ENCODE results near the gene CLCN3.
A peak's percentile ranks its signal among the peaks of the same experiment; 100 is the strongest.
"Not testable (repeated sequence)": the region's sequence is repeated elsewhere in the genome, so short reads cannot be mapped to it uniquely, and the experiment has no call there.

The CLCN3 gene

DNA sequence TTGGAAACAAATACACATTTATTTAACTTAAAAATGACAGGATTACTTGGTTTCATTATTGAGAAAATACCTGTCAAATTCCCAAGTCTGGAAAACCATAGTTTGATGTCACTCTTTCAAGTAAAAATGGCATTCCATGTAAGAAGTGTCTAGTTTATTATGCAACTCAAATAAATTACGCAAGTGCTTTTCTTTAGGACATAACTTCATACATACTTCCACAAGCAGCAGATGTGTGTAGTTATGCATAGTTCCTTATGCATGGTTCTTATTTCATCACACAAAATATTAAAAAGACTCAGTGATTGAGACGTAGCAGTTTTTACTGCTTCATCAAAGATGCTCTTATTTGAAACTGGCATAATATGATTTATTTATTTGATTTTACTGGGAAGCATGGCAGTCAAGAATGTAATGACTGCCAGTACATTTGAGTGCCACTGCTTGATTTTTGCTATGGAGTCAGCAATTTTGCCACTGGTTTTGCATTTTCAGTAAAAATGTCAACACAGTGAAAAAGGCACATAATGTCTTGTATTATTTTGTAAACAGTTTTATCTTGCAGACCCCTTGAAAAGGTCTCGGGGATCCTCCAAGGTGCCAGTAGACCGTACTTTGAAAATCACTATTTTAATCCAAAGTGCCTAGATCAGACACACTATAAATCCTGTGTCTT is 62.1 kb downstream of the CLCN3 start:
- FAIRE-seq (no peak), DNase-seq (ENCODE audit: insufficient read length, low spot score) (no peak)

DNA sequence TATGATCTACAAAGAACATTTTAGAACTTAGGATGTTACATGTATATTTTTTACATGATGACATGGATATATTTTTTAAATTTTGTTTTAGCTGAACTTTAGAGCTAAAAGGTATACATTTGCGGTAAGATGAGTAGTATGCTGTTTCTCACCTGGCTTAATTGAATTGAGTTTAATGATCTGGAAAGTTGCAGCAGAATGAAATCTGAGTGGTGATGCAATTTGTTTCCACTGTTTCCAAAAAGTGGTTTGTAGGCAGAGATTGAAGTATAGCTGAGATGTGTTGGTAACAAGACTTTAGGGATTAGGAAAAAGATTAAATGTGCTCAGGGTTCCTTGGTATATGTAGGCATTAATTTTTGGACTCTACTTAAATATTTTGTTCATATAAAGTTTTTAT is 69.3 kb downstream of the CLCN3 start:
- FAIRE-seq = no peak

DNA sequence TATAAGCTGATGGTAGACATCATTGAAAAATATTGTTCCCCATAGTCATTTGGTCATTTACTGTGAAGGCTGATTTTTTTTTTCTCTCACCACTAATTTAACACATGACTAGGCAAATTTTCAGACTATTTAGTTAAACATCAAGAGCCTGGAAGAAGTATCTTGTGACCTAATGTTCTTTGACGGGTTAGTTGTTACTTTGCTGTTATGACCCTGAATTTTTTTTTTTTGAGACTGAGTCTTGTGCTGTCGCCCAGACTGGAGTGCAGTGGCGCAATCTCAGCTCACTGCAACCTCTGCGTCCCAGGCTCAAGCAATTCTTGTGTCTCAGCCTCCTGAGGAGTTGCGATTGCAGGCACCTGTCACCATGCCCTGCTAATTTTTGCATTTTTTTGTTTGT is 70.4 kb downstream of the CLCN3 start:
- FAIRE-seq (no peak), DNase-seq (ENCODE audit: insufficient read length, low spot score) (no peak)

More for the DNA sequence above, 69.3 kb downstream of the CLCN3 start:
- DNase-seq (ENCODE audit: insufficient read length, low spot score) = no peak

DNA sequence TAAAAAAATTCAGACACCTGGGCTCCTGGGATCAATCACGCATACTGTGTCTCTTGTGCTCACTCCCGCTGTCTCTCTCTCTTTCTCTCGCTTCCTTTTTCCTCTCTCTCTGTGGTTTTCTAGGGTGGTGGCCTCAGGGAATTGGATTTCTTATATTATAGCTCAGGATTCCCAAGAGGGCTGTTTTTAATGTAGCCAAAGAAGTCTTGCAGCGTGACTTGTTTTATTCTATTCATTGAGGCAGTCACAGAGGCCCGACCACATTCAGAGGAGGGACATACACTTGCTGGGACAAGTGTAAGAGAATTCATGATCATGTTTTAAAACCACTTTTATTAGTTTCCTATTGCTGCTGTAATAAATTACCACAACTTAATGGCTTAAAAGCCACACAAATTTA is 78.0 kb downstream of the CLCN3 start:
- FAIRE-seq (no peak), DNase-seq (ENCODE audit: insufficient read length, low spot score) (no peak)

DNA sequence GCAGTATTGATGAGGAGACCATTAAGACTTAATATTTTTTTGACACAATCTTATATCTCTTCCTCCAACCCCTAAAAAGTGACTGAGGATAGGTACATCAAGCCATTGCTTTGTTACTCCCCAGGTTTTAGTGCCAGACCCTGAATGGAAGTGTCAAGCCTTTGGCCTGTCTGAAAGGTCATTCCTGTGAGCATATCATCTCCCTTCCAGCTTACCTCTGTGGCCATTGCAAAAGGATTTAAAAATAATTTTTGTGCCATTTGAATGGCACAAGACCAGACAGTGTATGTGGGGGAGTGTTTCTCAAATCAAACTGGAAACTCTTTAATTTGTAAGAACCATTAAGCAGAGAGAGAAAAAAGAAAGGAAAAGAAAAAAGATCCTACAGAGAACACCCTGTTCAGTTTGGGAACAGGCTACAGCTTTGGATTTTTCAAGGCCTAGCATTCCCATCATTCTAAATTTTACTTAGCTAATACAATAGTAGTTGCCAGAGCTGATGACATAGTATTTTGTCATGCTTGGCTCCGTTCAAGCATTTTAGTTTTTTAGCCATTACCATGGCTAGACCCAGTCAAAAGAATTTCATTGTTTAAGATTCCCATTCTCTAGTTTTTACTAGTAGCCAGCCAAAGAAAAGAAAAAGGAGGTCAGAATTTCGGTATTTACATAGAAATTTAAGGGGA is 87.7 kb downstream of the CLCN3 start:
- no peak for DNase-seq (ENCODE audit: insufficient read length, low spot score)
- no peak for FAIRE-seq

DNA sequence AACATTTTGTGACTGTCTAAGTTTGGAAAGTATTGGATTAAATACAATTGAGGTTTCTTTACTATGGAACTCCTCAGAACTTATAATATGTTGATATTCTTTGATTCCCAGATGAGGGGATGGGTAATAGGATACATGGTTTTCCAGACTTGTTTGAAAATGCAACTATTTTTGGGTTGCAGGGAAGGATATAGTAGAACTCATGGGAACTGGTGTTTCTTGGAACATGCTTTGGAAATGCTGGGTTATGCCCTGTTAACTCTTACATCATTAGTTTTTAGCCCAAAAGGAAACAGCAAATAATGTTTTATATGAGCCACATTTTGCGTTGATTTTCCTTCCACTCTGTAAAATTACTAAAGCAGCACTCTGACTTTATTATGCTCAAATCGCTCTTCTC is 95.4 kb downstream of the CLCN3 start:
- DNase-seq (ENCODE audit: insufficient read length, low spot score) (no peak), FAIRE-seq (no peak)

DNA sequence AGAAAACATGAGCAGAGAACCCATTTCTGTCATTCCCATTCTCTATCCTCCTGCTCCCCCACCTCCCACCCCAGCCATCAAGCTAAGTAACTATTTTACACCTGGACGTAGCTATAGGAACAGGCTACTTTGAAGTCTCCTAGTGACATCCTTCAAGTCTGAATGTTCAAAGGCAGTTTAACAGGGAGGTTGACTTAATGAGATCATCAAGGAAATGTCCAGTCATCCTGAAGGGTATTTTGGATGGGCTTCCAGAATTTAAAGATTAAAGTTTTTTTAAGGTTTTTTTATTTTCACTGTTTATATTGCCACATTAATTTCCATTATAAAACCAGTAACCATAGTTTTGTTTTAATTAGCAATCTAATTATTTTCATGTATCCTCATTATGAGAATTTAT is 96.3 kb downstream of the CLCN3 start:
- DNase-seq (ENCODE audit: insufficient read length, low spot score) (no peak), FAIRE-seq (no peak)

DNA sequence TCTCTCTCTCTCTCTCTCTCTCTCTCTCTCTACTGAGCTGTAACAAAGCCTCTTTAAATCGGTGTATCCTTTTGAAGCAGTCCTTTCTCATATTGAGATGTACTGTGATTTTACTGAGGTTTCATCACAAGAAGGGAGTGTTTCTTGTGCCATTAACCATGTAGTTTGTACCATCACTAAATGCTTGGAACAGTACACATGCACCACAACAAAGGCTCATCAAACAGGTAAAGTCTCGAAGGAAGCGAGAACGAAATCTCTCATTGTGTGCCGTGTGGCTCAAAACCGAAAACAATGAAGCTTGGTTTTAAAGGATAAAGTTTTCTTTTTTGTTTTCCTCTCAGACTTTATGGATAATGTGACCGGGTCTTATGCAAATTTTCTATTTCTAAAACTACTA is 100.2 kb downstream of the CLCN3 start:
- FAIRE-seq (no peak), DNase-seq (ENCODE audit: insufficient read length, low spot score) (no peak)

DNA sequence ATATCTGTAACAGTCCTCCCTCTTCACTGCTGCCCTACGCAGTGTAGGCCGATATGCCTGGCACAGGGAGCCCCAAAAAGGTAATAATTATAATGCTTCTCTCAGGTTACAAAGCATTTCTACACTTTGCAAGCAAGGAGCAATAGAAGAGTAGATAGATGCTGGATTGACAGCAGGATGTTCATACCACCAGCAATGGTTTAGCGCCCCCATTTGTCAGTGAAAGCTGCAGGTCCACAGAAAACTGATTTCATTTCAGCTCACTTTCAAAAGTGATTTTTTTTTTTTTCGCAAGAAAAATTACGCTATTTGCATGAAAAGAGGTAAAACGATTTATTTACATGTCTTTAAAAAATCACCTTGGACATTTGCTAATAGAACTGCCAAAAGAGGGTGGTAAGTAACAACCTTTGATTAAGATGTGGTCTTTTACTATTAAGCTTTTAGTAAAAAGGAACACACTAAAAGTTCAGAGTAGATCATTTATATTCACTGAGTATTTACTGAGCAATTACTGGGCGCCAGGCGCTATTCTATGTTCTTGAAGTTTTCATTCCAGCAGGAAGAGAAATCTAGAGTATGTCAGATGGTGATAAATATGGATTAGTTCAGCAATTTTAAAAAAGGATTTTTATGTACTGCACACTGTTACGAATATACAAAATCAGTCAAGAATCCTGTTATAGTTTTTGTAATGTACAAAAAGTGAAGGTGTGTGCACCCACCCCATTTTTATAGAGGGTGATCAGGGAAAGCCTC is 103.0 kb downstream of the CLCN3 start:
- DNase-seq (ENCODE audit: insufficient read length, low spot score) (no peak), FAIRE-seq (no peak)

DNA sequence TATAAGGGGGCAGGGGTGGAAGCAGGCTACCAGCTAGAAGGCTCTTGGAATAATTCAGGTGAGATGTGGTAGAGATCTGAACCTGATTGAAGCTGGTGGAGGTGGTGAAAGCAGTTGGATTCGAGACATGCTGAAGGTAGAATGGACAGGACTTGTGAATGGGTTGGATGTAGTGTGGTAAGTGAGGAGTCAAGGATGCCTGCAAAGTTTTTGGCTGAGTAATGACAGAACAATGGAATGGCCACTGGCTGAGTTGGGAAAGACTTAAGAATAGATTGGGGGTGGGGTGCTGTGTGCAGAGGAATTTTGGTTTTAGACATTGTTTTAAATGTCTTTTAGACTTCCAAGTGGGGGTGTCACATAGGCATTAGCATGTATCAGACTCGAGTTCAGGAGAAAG is 103.9 kb downstream of the CLCN3 start:
- DNase-seq (ENCODE audit: insufficient read length, low spot score) (no peak), FAIRE-seq (peak; percentile 73)

DNA sequence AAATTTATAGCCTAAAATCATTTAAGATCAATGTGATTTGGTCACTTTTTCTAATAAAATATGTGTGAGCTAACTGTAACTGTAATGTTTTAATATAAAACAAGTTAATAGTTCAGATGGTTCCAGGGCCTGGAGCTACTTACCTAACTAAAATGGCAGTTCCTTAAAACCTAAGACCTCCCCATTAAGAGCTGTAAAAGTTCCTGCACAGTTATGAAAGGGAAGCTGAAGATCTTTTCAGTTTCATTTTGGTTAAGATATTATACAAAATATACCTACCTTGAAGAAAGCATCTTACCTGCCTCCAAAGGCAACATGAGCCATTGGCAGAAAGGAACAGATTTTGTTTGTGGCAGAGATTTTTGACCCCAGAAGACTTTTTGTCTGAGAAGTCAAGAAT is 107.2 kb downstream of the CLCN3 start:
- DNase-seq (ENCODE audit: insufficient read length, low spot score) (no peak), FAIRE-seq (no peak)

DNA sequence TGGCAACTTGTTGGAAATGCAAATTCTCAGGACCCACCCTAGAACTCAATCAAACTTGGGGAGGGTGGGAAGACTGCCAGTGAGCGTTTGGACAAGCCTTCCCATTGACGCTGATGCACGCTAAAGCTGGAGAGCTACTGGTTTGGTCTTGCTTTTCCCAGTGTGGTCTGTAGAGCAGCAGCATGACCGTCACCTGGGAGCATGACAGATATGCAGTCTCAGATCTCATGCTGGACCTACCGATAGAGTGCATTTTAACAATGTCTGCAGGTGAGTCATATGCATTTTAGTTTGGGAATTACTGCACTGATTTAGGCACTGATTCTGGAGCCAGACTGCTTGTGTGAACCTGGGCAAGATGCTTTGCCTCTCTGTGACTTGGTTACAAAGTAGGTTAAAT is 110.2 kb downstream of the CLCN3 start:
- no peak for DNase-seq (ENCODE audit: insufficient read length, low spot score)
- FAIRE-seq = no peak

DNA sequence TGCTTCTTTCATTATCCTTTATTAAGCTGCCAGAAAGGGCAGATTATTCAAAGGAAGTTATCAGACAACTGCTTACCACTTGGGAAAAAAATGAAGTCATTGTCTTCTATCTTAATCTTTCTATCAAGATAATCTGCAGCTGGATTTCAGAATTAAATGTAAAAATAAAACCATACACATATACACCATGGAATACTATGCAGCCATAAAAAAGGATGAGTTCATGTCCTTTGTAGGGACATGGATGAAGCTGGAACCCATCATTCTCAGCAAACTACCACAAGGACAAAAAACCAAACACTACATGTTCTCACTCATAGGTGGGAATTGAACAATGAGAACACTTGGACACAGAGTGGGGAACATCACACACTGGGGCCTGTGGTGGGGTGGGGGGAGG is 118.2 kb downstream of the CLCN3 start:
- not testable (repeated sequence) for FAIRE-seq

DNA sequence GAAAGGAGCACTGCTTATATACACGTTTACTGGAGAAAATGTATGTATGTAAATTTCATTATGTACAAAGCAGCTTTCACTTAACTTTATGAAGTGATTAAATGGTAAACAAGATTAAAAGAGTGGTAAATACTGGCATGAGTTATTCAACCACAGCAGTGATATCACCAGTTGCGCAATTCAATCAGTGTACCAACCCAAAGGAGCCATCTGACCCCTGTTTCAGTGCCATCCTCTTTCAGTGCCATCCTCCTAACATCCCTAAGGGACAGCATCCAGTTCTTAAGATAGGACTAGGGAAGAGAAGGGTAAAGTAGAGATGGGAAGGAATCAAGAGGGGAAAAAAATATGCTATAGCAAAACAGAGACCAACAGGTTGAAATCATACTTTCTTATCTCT is 121.2 kb downstream of the CLCN3 start:
- DNase-seq (ENCODE audit: insufficient read length, low spot score) (no peak), FAIRE-seq (no peak)

More for the DNA sequence above, 118.2 kb downstream of the CLCN3 start:
- not testable (repeated sequence) for DNase-seq (ENCODE audit: insufficient read length, low spot score)

DNA sequence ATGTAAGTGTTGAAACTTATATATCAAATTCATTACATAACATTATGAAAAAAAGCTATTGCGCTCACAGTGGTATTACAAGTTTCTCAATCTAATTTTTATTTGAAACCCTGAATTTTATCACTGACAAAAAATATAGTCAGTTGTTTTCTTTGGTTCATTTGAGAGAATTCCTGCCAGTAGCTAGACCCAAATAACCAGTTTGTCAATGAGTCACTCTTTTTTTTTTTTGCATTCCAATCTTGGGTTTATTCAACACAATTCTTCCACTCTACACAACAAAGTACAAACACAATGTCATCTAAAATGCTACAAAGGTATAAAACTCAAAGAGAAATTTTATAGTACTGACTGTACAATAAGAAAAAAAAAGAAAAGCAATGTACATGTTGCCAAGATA is 124.2 kb downstream of the CLCN3 start:
- FAIRE-seq (no peak), DNase-seq (ENCODE audit: insufficient read length, low spot score) (no peak)

DNA sequence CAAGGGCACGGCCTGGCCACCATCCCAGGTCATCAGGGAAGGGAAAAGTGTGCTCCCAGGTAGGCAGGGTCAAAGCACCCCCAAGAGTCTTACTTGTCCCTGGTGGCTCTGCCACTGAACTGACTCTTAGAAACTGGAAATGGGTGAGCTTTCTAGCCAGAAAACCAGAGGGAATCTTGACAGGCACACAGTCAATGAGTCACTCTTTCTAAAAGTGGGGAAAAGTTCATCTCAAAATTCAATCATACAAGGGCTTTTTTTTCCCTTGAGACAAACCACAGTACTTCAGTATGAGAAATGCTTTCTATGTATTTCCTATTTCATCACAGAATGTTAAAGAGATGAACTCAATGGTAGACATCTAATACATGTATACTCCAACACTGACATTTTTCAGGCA is 124.9 kb downstream of the CLCN3 start:
- DNase-seq (ENCODE audit: insufficient read length, low spot score) (no peak), FAIRE-seq (peak; percentile 42)

DNA sequence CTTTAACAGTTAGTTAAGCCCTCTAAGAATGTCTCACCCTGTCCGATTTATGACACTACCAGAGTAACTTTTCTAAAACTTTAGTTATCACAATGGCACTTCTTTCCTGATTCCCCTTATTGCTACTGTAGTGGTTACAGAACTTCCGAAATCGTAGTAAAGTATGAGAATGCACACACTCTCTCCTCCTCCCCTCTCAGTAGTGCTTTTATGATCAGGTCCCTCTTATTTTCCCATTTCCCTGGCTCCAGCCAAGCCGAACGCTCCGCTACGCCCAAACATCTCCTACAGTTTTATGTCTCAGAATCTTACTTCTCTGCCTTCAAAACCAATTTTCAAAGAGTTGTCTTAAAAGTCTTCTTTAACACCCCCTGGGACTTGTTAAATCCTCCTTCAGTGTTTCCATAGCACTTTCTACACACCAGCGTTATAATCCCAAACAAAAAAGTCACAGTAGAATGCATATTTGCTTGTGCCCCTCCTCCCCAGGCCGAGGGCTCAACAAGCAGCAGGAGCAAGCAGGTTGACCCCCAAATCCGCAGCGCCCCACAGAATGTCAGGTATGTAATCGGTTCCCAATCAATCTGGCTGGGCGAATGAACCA is 136.7 kb downstream of the CLCN3 start:
- DNase-seq (ENCODE audit: insufficient read length, low spot score) (no peak), FAIRE-seq (no peak)

DNA sequence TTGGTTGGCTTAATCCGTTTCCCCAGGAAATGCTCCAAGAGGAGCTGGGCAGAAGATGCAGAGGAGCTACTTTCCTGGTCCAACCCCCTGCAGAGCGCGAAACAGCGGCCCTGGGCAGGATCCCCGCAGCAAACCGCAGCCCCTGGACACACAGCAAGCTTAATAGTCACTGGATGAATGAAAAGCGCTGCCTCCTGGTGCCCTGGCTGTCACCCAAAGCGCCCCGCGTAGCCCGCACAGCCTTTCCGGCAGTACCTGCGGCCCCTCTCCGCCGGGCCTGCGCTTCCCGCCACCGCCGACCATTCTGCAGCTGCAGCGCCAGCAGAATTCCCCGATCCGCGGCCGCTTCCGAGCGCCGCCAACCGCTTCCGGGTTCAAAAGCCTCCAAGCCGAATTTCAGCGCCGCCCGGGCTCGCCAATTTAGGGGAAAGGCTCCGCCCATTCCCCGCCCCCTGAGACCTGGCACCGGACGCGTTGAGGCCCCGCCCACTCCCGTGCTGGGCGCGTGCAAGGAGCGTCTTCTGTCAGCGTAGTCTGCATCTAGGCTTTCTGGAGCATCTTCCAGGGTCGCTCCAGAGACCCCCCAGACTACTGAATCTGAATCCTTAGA is 137.3 kb downstream of the CLCN3 start, which contains the start of gene HPF1:
TSS of gene HPF1 (minus strand) at position 370 of the 610 bp plus-strand sequence. CDS start at position 303, 67 bp downstream.
- FAIRE-seq (peak; percentile 85), DNase-seq (ENCODE audit: insufficient read length, low spot score) (peak; percentile 91)

DNA sequence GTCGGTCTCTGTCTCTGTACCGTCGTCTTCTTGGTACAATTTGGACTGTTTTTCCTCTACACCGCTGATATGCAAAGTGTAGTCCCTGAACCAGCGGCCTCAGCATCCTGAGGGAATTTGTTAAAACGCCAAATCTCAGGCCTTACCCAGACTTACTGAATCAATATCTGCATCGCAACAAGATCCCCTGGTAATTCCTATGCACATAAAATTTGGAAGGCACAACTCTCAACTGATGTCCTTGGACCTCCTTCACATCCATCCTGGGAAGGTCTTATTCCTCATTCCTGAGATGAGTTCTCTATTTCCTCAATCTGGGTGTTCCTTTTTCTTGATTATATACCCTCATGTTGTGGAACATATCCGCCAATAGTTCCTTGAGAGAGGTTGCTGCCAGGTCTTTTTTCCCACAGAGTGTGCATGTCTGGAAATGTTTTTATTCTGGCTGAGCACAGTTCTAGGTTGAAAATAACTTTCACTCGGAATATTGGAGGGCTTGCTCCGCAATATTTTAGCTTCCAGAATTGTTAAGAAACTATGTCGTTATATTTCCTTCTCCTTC is 138.1 kb downstream of the CLCN3 start:
- DNase-seq (ENCODE audit: insufficient read length, low spot score) = no peak
- FAIRE-seq = no peak

DNA sequence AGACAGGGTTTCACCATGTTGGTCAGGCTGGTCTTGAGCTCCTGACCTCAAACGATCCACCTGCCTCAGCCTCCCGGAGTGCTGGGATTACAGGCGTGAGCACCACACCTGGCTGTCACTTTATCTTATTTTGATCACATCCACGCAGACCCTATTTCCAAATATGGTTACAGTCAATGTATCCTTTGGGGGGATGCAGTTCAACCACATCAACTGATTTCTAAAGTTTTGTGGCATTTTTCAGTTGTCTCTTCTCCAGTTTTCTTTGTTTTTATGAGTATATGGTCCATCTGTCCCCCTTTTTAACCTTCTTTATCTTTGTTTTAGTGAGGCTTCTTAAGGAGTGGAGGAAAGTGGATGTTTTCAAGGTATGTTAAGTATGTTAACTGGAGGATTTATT is 141.5 kb downstream of the CLCN3 start:
- no peak for FAIRE-seq
- no peak for DNase-seq (ENCODE audit: insufficient read length, low spot score)

DNA sequence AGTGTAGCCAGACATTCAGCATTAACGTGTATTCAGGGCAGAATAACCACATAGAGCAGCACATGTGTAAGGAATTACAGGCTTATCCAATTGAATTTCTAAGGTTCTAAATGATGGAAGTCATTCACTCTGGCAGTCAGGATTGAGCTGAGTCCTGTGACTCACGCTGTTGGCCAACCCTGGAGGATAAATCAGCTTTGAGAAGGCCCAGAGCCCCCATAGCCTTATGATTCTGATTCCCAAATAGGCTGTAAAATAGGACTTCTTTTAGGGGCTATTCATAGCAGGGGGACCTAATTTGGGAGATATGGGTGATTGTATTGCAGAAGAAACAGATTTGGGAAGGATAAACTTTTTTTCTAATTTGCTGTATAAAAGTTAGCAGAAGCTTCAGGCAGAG is 145.5 kb downstream of the CLCN3 start:
- no peak for DNase-seq (ENCODE audit: insufficient read length, low spot score)
- FAIRE-seq = no peak
